Muscle of leg (tissue), 16 donors: Measurements from ENCODE around the gene RBBP9. TPM values are rescaled to one million over a fixed set of nuclear protein-coding genes. Genes with fewer than 3 reads are reported as not detected.

Experiments used
- DNase-seq: peaks from one replicate; pipeline ENCODE4 v3.0.0; 2013
- H3K27ac ChIP-seq: one replicate; pipeline ENCODE4 v1.5.1; 2013; ENCODE audit warnings: mild to moderate bottlenecking, low read length, control low read depth
- H3K27me3 ChIP-seq: one replicate; pipeline ENCODE4 v1.6.1; 2013; ENCODE audit warnings: low read length; ENCODE audit not compliant: control insufficient read depth, insufficient read depth
- H3K36me3 ChIP-seq: one replicate; pipeline ENCODE4 v1.6.1; 2013; ENCODE audit warnings: low read length; ENCODE audit not compliant: control insufficient read depth, insufficient read depth
- H3K4me1 ChIP-seq: one replicate; pipeline ENCODE4 v1.6.1; 2013; ENCODE audit warnings: low read length; ENCODE audit not compliant: control insufficient read depth, insufficient read depth
- H3K4me3 ChIP-seq: one replicate; pipeline ENCODE4 v1.5.1; 2013; ENCODE audit warnings: low read length, control low read depth
- H3K9me3 ChIP-seq: replicated peaks from 2 replicates; pipeline ENCODE4 v1.6.1; 2013; ENCODE audit warnings: low read depth, low read length; ENCODE audit not compliant: control insufficient read depth
- WGBS: methylation state at CpG from one replicate; pipeline ENCODE4 v1.1.5; 2013; ENCODE audit warnings: missing lambda C conversion rate; ENCODE audit not compliant: insufficient coverage; 5-methylcytosine and 5-hydroxymethylcytosine counted together
- long read RNA-seq, 11 donors: transcript quantifications; one replicate each; lab custom pipeline, GENCODE V29; 2026
- polyA plus RNA-seq, 8 donors: library from polyadenylated mRNA; unstranded; fragments of 120-200 nt; gene quantifications; one replicate each; pipeline versions ENCODE4 v1.2.1 to v1.2.3, GENCODE V29; 2013; ENCODE audit warnings: inconsistent platforms in 1 of 8, low replicate concordance in 1 of 8; ENCODE audit not compliant: insufficient read length in 8 of 8, insufficient read depth in 1 of 8
- total RNA-seq: library from RNA; stranded (reverse); fragments of 120-200 nt; gene quantifications from one replicate; pipeline ENCODE4 v1.2.4, GENCODE V29; 2013

The RBBP9 gene
- total RNA-seq, result 13.3 TPM
- 10 to 100 TPM in 7 of 8 donors, 1 to 10 TPM in 1; 9.8 to 13.4 (median 10.6) TPM for polyA plus RNA-seq
- long read RNA-seq, donor 1, partial matches to known transcripts, result 0 of 4 reads
- long read RNA-seq, donor 1, other reads (novel, unspliced or antisense), result 0 of 4 reads
- long read RNA-seq, donor 2, result 0 reads
- long read RNA-seq, donor 3, partial matches to known transcripts, result 0 of 7 reads
- long read RNA-seq, donor 3, other reads (novel, unspliced or antisense), result 0 of 7 reads
- long read RNA-seq, donor 4, partial matches to known transcripts, result 0 of 2 reads
- long read RNA-seq, donor 4, other reads (novel, unspliced or antisense), result 0 of 2 reads
- long read RNA-seq, donor 5, transcript RBBP9-201 (5 exons, 3,861 nt), result major isoform, 15 of 20 reads
- long read RNA-seq, donor 5, transcript RBBP9-202 (4 exons, 830 nt), result minor isoform, 5 of 20 reads
- long read RNA-seq, donor 5, partial matches to known transcripts, result 0 of 20 reads
- long read RNA-seq, donor 5, other reads (novel, unspliced or antisense), result 0 of 20 reads
- long read RNA-seq, donor 6, transcript RBBP9-201 (5 exons, 3,861 nt), result major isoform, 5 of 6 reads
- long read RNA-seq, donor 6, partial matches to known transcripts, result 0 of 6 reads
- long read RNA-seq, donor 6, other reads (novel, unspliced or antisense), result 0 of 6 reads
- long read RNA-seq, donor 7, transcript RBBP9-201 (5 exons, 3,861 nt), result major isoform, 7 of 8 reads
- long read RNA-seq, donor 7, partial matches to known transcripts, result 0 of 8 reads
- long read RNA-seq, donor 7, other reads (novel, unspliced or antisense), result 0 of 8 reads
- long read RNA-seq, donor 8, partial matches to known transcripts, result 8 of 12 reads
- long read RNA-seq, donor 8, other reads (novel, unspliced or antisense), result 0 of 12 reads
- long read RNA-seq, donor 9, partial matches to known transcripts, result 0 of 2 reads
- long read RNA-seq, donor 9, other reads (novel, unspliced or antisense), result 0 of 2 reads
- long read RNA-seq, donor 10, transcript RBBP9-201 (5 exons, 3,861 nt), result major isoform, 6 of 6 reads
- long read RNA-seq, donor 10, partial matches to known transcripts, result 0 of 6 reads
- long read RNA-seq, donor 10, other reads (novel, unspliced or antisense), result 0 of 6 reads
- long read RNA-seq, donor 11, partial matches to known transcripts, result 0 of 7 reads
- long read RNA-seq, donor 11, other reads (novel, unspliced or antisense), result 0 of 7 reads

- H3K9me3 ChIP-seq, result no peaks in the 10 kb centered on the region
- DNase-seq, result peak; percentile 93
- no peaks in the 10 kb centered on the region for H3K27me3 ChIP-seq
- under 1% methylated on average over 22 of the region's 31 CpGs for WGBS
- peak within 1 kb of the TSS; percentile 85 for H3K4me3 ChIP-seq
- H3K4me1 ChIP-seq, result peaks cover 4% of the 10 kb centered on the region
- peaks cover 9% of the 10 kb centered on the region for H3K36me3 ChIP-seq
- H3K27ac ChIP-seq, result peak within 1 kb of the TSS; percentile 84
These were observed at the start of gene RBBP9 for GRCh38 chr20:18496740-18497592. TSS of gene RBBP9 (minus strand) at chr20:18497225. CDS start at chr20:18497167, 58 bp downstream.

GRCh38 chr20:18545566-18545965 lies 48.5 kb upstream of the RBBP9 start:
- no peaks in the 10 kb centered on the region for H3K27me3 ChIP-seq
- DNase-seq, result no peak
- peaks cover 60% of the 10 kb centered on the region for H3K36me3 ChIP-seq
- H3K4me3 ChIP-seq, result no peak overlapping the region
- WGBS, result no CpG with 5 or more reads among the region's 1 CpG
- H3K9me3 ChIP-seq, result no peaks in the 10 kb centered on the region
- H3K4me1 ChIP-seq, result no peaks in the 10 kb centered on the region
- no peak overlapping the region for H3K27ac ChIP-seq

- Histone ChIP-seq H3K27ac (no peak overlapping the region), H3K4me1 (no peaks in the 10 kb centered on the region), H3K4me3 (no peak overlapping the region), H3K9me3 (no peaks in the 10 kb centered on the region), H3K27me3 (no peaks in the 10 kb centered on the region), H3K36me3 (peaks cover 61% of the 10 kb centered on the region)
- no peak for DNase-seq
- WGBS, result 96% methylated on average over 4 of the region's 7 CpGs
These were observed 46.9 kb upstream of the RBBP9 start for GRCh38 chr20:18543932-18544331.

GRCh38 chr20:18543216-18543615 lies 46.2 kb upstream of the RBBP9 start:
- peaks cover 61% of the 10 kb centered on the region for H3K36me3 ChIP-seq

GRCh38 chr20:18541741-18542140 lies 44.7 kb upstream of the RBBP9 start:
- no peaks in the 10 kb centered on the region for H3K27me3 ChIP-seq
- DNase-seq, result no peak
- no peak overlapping the region for H3K4me3 ChIP-seq
- no peak overlapping the region for H3K27ac ChIP-seq
- H3K4me1 ChIP-seq, result no peaks in the 10 kb centered on the region
- H3K9me3 ChIP-seq, result no peaks in the 10 kb centered on the region
- peaks cover 56% of the 10 kb centered on the region for H3K36me3 ChIP-seq
- WGBS, result 94% methylated on average over 2 of the region's 5 CpGs

More at GRCh38 chr20:18543216-18543615, 46.2 kb upstream of the RBBP9 start:
- Histone ChIP-seq H3K4me3 (no peak overlapping the region), H3K4me1 (no peaks in the 10 kb centered on the region), H3K27me3 (no peaks in the 10 kb centered on the region), H3K27ac (no peak overlapping the region), H3K9me3 (no peaks in the 10 kb centered on the region)
- no peak for DNase-seq
- 90% methylated on average over 1 of the region's 4 CpGs for WGBS

GRCh38 chr20:18537651-18538050 lies 40.6 kb upstream of the RBBP9 start:
- peaks cover 44% of the 10 kb centered on the region for H3K36me3 ChIP-seq
- no peak for DNase-seq
- no peak overlapping the region for H3K27ac ChIP-seq
- no peaks in the 10 kb centered on the region for H3K27me3 ChIP-seq
- H3K4me3 ChIP-seq, result no peak overlapping the region
- no peaks in the 10 kb centered on the region for H3K4me1 ChIP-seq
- H3K9me3 ChIP-seq, result no peaks in the 10 kb centered on the region
- 88% methylated on average over 2 of the region's 2 CpGs for WGBS

GRCh38 chr20:18533978-18534644 lies 37.1 kb upstream of the RBBP9 start:
- H3K27me3 ChIP-seq, result no peaks in the 10 kb centered on the region
- no peak overlapping the region for H3K4me3 ChIP-seq
- H3K27ac ChIP-seq, result no peak overlapping the region
- H3K9me3 ChIP-seq, result no peaks in the 10 kb centered on the region
- peaks cover 44% of the 10 kb centered on the region for H3K36me3 ChIP-seq
- WGBS, result 89% methylated on average over 3 of the region's 6 CpGs
- no peaks in the 10 kb centered on the region for H3K4me1 ChIP-seq
- no peak for DNase-seq

- H3K36me3 ChIP-seq, result peaks cover 49% of the 10 kb centered on the region
- no peaks in the 10 kb centered on the region for H3K4me1 ChIP-seq
- no peaks in the 10 kb centered on the region for H3K9me3 ChIP-seq
- no peak for DNase-seq
- H3K27ac ChIP-seq, result no peak overlapping the region
- no peak overlapping the region for H3K4me3 ChIP-seq
- WGBS, result 40% methylated on average over 1 of the region's 1 CpG
- H3K27me3 ChIP-seq, result no peaks in the 10 kb centered on the region
These were observed 36.5 kb upstream of the RBBP9 start for GRCh38 chr20:18533491-18533890.

- H3K4me3 ChIP-seq, result no peak overlapping the region
- no peaks in the 10 kb centered on the region for H3K4me1 ChIP-seq
- H3K36me3 ChIP-seq, result peaks cover 54% of the 10 kb centered on the region
- H3K9me3 ChIP-seq, result no peaks in the 10 kb centered on the region
- no peak overlapping the region for H3K27ac ChIP-seq
- no peaks in the 10 kb centered on the region for H3K27me3 ChIP-seq
- 83% methylated on average over 1 of the region's 6 CpGs for WGBS
- no peak for DNase-seq
These were observed 35.6 kb upstream of the RBBP9 start for GRCh38 chr20:18532626-18533025.
